Measurements from ENCODE around the gene RAP1GAP2.

- TF ChIP-seq EZH2 (IDR thresholded peaks at IDR 0.05; ENCODE audit: insufficient read depth, poor library complexity, severe bottlenecking) (no peak), EZH2phosphoT487 (IDR thresholded peaks at IDR 0.05; ENCODE audit: insufficient read depth, low read depth) (no peak)
Observed at GRCh38 chr17:2995377-2995776, 199.1 kb downstream of the RAP1GAP2 start.
